Testis (tissue), 3 donors: ENCODE data around the gene FBXO40. TPM values are rescaled to one million over a fixed set of nuclear protein-coding genes. Genes with fewer than 3 reads are reported as not detected.

Experiments
- DNase-seq: peaks from one replicate; pipeline ENCODE4 v3.0.0-alpha.2; 2019
- H3K27ac ChIP-seq, 2 donors: fragments of 200-600 bp; sonication (generic); one replicate each; pipeline ENCODE4 v1.5.1; 2019
- H3K27me3 ChIP-seq: fragments of 200-600 bp; sonication (generic); one replicate; pipeline ENCODE4 v1.5.1; 2019
- H3K36me3 ChIP-seq: fragments of 200-600 bp; sonication (generic); one replicate; pipeline ENCODE4 v1.5.1; 2017; ENCODE audit warnings: low read depth; ENCODE audit errors: missing control alignments
- H3K4me1 ChIP-seq: fragments of 200-600 bp; sonication (generic); one replicate; pipeline ENCODE4 v1.5.1; 2019
- H3K4me3 ChIP-seq, 2 donors: fragments of 200-600 bp; sonication (generic); one replicate each; pipeline ENCODE4 v1.5.1; 2017 to 2019
- H3K9me3 ChIP-seq: fragments of 200-600 bp; sonication (generic); one replicate; pipeline ENCODE4 v1.5.1; 2017
- POLR2A ChIP-seq: fragments of 450-650 bp; IDR thresholded peaks from one replicate; pipeline ENCODE4 v1.6.1; 2017; ENCODE audit warnings: antibody characterized with exemption, mild to moderate bottlenecking, moderate library complexity
- WGBS, 2 donors: methylation state at CpG; one replicate each; pipeline ENCODE4 v1.1.5; 2018; 5-methylcytosine and 5-hydroxymethylcytosine counted together
- intact Hi-C: fragments of 100-400 bp; cut with DNase I; formaldehyde crosslinking; loops from one replicate; pipeline ENCODE4 v1.15.1; 2023; ENCODE audit warnings: low total_unique reads
- polyA plus RNA-seq: library from polyadenylated mRNA; stranded (reverse); fragments of 350-450 nt; fragmentation: Illumina TruSeq; extraction: RNeasy Lipid Tissue Mini Kit (QIAGEN cat#74804); gene quantifications from one replicate; pipeline ENCODE4 v1.2.3, GENCODE V29; 2014; ENCODE audit warnings: low read depth, low replicate concordance; ENCODE audit not compliant: insufficient read depth
- total RNA-seq, 2 donors: library from RNA; depleted of rRNA; stranded (reverse); fragments of >200 nt; gene quantifications; one replicate each; pipeline ENCODE4 v1.2.3, GENCODE V29; 2016
- TF ChIP-seq, protein P1 (sequence below), 3 experiments: fragments of 450-650 bp in 2 of 3; fragments of 200-600 bp in 1 of 3; sonication (generic) in 1 of 3; IDR thresholded peaks; one replicate each; pipeline ENCODE4 v1.5.1; 2016 to 2019; ENCODE audit warnings: antibody characterized with exemption in 3 of 3, mild to moderate bottlenecking in 2 of 3, moderate library complexity in 1 of 3

FBXO40 gene
- total and polyA plus RNA-seq, 3 donors from 2014 or later = 0.31 to 0.68 (median 0.61) TPM

DNA sequence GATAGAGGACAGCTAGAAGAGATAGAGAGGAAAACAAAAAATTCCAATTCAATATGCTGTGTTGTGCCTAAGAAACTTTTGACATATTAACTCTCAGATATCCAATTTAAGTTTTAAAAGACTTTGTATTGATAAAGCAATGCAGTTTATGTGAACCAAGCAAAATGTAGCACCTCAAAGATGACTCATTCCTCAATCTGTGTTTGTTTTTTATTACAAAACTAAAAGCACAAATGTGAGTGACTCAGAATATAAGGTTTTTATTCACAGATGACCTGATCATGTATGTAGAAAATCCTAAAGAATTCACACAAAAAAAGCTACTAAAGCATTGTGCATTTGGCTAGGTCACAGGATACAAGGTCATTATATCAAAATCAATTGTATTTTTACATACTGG lies 56.5 kb downstream of the FBXO40 start:
- peaks cover 6% of the 10 kb centered on the region for H3K4me1 ChIP-seq
- intact Hi-C loops = no loop called here
- peak overlapping the region in 1 of 2 donors; percentile 78 for H3K27ac ChIP-seq
- no peak for DNase-seq
- no peaks in the 10 kb centered on the region for H3K27me3 ChIP-seq
- H3K9me3 ChIP-seq = no peaks in the 10 kb centered on the region
- no peak overlapping the region for H3K4me3 ChIP-seq
- TF ChIP-seq, protein P1, sequence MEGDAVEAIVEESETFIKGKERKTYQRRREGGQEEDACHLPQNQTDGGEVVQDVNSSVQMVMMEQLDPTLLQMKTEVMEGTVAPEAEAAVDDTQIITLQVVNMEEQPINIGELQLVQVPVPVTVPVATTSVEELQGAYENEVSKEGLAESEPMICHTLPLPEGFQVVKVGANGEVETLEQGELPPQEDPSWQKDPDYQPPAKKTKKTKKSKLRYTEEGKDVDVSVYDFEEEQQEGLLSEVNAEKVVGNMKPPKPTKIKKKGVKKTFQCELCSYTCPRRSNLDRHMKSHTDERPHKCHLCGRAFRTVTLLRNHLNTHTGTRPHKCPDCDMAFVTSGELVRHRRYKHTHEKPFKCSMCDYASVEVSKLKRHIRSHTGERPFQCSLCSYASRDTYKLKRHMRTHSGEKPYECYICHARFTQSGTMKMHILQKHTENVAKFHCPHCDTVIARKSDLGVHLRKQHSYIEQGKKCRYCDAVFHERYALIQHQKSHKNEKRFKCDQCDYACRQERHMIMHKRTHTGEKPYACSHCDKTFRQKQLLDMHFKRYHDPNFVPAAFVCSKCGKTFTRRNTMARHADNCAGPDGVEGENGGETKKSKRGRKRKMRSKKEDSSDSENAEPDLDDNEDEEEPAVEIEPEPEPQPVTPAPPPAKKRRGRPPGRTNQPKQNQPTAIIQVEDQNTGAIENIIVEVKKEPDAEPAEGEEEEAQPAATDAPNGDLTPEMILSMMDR (IDR thresholded peaks at IDR 0.05) = no peak
- TF ChIP-seq POLR2A = no peak
- no peaks in the 10 kb centered on the region for H3K36me3 ChIP-seq

DNA sequence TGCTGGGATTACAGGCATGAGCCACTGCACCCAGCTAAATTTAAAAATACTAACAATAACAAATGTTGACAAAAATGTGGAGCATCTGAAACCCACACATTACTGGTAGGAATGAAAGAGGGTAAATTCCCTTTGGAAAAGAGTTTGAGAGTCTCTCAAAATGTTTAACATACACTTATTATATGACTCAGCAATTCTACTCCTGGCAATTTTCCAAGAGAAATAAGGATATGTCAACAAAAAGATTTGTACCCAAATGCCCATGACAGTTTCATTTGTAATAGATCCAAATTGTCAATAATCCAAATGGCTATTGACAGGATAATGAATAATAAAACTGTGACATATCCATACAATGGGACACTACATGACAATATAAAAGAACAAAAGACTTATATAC lies 58.5 kb downstream of the FBXO40 start:
- DNase-seq = no peak
- intact Hi-C loops = no loop called here
- H3K4me1 ChIP-seq = peaks cover 6% of the 10 kb centered on the region
- H3K27ac ChIP-seq = no peak overlapping the region
- no peaks in the 10 kb centered on the region for H3K27me3 ChIP-seq
- H3K4me3 ChIP-seq = no peak overlapping the region
- H3K9me3 ChIP-seq = no peaks in the 10 kb centered on the region
- no peak for TF ChIP-seq POLR2A
- TF ChIP-seq, protein P1 (IDR thresholded peaks at IDR 0.05) = no peak
- H3K36me3 ChIP-seq = no peaks in the 10 kb centered on the region

DNA sequence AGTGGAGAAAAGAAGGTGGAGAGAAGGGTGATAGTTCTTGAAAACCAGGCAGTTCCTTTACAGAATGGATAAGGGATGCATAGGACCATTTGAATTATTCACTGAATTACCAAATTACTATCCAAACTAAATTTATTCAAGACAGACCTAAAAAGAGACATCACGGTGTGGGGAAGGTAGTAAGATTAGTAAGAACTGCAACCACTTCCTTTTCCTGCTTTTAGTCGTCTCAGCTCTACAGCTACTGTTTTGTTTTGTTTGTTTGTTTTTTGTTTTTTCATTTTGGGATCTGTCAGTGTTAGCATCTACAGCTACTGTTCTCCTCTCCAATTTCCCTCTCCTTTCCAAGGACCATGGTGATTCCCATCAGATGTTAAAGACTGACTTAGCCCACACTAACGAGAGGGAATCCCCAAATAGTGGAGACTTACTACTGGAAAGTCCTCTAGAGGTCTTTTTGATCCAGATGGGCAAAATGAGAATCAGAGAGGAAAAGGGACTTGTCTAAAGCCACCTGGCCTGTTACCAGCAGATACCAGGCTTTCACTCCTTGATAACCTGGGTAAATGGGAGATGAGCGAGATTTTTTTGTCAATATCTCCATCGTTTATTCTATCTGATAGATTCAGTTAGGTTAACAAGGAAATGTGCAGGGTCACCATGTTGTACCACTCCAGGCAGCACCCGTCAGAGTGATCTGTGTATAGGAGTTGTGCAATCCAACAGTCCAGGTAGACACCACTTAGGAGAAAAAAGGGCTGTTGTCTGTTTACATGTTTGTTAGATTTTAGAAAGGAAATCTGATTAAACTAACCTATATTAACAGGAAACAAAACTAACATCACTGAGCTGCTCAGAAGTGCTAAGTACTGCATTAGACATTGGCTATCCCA lies 61.6 kb downstream of the FBXO40 start:
- 91% methylated on average over 6 of the region's 6 CpGs for whole genome bisulfite sequencing, 2 donors
- no peak overlapping the region for H3K27ac ChIP-seq
- H3K4me1 ChIP-seq = no peaks in the 10 kb centered on the region
- TF ChIP-seq POLR2A = no peak
- TF ChIP-seq, protein P1 (IDR thresholded peaks at IDR 0.05) = no peak
- no peak overlapping the region for H3K4me3 ChIP-seq
- no peaks in the 10 kb centered on the region for H3K9me3 ChIP-seq
- DNase-seq = no peak
- H3K36me3 ChIP-seq = no peaks in the 10 kb centered on the region
- no peaks in the 10 kb centered on the region for H3K27me3 ChIP-seq
- intact Hi-C loops = no loop called here

DNA sequence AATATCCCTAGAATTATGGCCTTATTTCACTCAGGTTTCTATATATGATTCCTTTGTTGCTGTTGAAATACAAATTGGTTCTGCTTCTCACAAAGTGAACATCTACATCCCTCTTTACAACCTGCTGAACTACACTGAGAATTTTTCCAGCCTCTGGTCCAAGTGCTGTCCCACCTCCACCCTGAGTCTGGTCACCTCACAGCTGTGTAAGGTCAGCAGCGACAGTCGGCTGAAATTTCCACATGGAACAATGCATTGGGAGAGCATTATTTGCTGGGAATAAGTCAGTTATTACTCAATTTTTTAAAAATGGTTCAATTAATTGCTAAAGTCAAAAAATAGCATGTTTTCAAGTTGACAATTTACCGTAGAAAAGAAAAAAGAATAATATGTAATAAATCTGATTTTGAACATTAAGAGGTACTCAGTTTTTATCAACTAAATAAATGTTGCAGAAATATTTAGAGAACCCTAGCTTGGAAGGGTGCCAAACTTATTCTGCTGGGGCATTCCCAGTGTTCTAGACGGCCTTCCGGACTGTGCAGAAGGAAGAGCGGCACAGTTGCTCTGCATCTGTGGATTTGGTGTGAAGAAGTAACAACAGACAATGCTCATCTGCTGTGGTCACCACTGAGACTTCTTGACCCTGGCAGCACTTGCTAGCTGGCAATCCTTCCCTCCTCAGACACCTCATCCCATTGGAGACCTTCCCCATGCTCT lies 65.7 kb downstream of the FBXO40 start:
- no peak overlapping the region for H3K4me3 ChIP-seq
- H3K36me3 ChIP-seq = no peaks in the 10 kb centered on the region
- TF ChIP-seq, protein P1 (IDR thresholded peaks at IDR 0.05) = no peak
- TF ChIP-seq POLR2A = no peak
- H3K9me3 ChIP-seq = no peaks in the 10 kb centered on the region
- intact Hi-C loops = no loop called here
- no peaks in the 10 kb centered on the region for H3K27me3 ChIP-seq
- H3K27ac ChIP-seq = peak overlapping the region in 1 of 2 donors; percentile 20
- DNase-seq = no peak
- WGBS, 2 donors = 49 to 62% methylated on average over 6 of the region's 6 CpGs
- H3K4me1 ChIP-seq = no peaks in the 10 kb centered on the region
